ENCODE data around the gene ZNF462. TPM values are rescaled to one million over a fixed set of nuclear protein-coding genes. Genes with fewer than 3 reads are reported as not detected.
A peak's percentile ranks its signal among the peaks of the same experiment; 100 is the strongest.

The ZNF462 gene
- total RNA-seq, 4 donors from 2014 or later = 9.3 to 13.3 (median 11.4) TPM

DNA sequence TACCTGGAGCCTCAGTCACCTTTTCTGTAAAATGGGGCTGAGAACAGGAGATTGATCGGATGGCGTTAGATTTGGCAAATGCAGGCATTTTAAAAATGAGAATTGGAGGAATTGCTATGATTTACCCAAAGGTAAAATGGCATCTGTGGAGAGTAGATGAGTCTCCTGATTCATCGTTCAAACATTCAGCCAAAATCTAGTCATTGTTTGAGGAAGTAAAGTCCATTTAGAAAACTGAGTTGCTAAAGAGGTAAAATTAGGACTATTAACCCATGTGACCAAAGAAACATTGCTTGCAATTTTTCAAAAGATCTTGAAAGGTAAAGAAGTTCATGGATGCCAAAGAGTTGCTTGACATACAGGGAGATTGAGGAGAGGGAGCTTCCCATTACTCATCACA, 69.7 kb downstream of the ZNF462 start:
- ATAC-seq (no peak), DNase-seq (no peak)
- H3K9me3 ChIP-seq = no peaks in the 10 kb centered on the region
- in situ Hi-C loops (cut with MboI; ENCODE audit: low sequenced_read_pairs in 4 of 4) (no loop called here), intact Hi-C loops (cut with DNase I; ENCODE audit: low total_unique reads) (no loop called here)
- H3K4me3 ChIP-seq = no peak overlapping the region
- no peaks in the 10 kb centered on the region for H3K27me3 ChIP-seq
- TF ChIP-seq, protein P1, sequence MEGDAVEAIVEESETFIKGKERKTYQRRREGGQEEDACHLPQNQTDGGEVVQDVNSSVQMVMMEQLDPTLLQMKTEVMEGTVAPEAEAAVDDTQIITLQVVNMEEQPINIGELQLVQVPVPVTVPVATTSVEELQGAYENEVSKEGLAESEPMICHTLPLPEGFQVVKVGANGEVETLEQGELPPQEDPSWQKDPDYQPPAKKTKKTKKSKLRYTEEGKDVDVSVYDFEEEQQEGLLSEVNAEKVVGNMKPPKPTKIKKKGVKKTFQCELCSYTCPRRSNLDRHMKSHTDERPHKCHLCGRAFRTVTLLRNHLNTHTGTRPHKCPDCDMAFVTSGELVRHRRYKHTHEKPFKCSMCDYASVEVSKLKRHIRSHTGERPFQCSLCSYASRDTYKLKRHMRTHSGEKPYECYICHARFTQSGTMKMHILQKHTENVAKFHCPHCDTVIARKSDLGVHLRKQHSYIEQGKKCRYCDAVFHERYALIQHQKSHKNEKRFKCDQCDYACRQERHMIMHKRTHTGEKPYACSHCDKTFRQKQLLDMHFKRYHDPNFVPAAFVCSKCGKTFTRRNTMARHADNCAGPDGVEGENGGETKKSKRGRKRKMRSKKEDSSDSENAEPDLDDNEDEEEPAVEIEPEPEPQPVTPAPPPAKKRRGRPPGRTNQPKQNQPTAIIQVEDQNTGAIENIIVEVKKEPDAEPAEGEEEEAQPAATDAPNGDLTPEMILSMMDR (IDR thresholded peaks at IDR 0.05 in 4 of 5, conservative IDR thresholded peaks at IDR 0.05 in 1 of 5) = no peak
- TF ChIP-seq POLR2A (IDR thresholded peaks at IDR 0.05) = no peak
- H3K4me1 ChIP-seq = peaks cover 0 to 4% of the 10 kb centered on the region in 2 donors
- H3K27ac ChIP-seq = no peak overlapping the region
- H3K36me3 ChIP-seq = peaks cover 0 to 68% of the 10 kb centered on the region in 2 donors

DNA sequence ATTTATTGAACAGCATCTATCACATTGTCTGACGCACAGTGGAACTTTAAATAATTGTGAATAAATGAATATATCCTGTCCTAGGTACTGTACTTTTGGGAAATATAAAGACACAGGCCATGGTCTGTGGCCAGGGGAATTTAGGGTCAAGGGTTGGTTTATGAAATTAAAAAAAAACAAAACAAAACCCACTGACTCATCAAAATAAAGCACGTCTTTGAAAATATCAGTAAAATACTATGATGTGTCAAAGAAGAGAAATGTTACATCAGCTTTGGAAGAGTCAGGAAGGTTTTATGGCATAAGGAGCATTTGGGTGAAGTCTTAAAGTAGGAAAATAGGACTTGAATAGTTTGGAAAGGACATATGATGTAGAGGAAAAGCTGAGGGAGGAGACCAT, 70.5 kb downstream of the ZNF462 start:
- in situ Hi-C loops (cut with MboI; ENCODE audit: low sequenced_read_pairs in 4 of 4) (no loop called here), intact Hi-C loops (cut with DNase I; ENCODE audit: low total_unique reads) (no loop called here)
- Histone ChIP-seq H3K4me3 (no peak overlapping the region), H3K27ac (no peak overlapping the region), H3K27me3 (no peaks in the 10 kb centered on the region), H3K4me1 (peaks cover 0 to 4% of the 10 kb centered on the region in 2 donors), H3K9me3 (no peaks in the 10 kb centered on the region), H3K36me3 (peaks cover 0 to 60% of the 10 kb centered on the region in 2 donors)
- ATAC-seq (no peak), DNase-seq (no peak)
- no peak for TF ChIP-seq POLR2A (IDR thresholded peaks at IDR 0.05)
- TF ChIP-seq, protein P1 (IDR thresholded peaks at IDR 0.05 in 4 of 5, conservative IDR thresholded peaks at IDR 0.05 in 1 of 5) = no peak

DNA sequence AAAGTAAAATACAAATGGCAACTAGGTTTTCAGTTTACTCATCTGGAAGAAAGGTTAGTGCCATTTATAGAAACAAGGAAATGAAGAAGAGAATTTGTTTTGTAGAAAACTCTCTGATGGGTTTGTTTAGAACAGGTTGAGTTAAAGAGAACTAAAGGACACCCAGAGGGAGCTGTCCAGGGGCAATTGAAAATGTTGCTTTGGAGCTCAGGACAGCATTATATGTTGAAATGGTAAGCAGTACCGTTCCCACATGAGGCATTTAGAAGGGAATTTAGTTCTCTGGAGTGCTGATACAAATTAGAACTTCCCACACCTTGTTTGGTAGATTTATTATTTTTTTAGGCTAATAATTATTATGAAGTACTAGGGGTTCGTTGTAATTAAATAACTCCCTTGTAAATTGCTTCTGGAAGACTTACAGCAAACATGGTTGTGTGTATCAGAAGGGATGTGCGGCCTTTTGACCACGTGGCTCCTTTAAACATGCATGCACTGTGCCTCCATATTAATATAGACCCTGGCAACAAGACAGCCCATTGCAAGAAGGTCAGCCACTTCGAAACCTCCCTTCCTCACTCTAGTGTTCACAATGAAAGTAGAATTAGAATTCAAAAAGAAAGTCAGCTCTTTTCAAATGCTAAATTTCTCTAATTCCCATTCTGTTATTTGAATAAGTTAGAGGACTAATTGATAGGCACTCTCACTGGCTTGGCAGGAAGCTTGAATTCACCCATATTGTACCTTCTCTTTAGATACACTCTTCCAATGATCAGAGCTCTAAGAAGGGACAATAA, 71.7 kb downstream of the ZNF462 start:
- ATAC-seq = no peak
- Histone ChIP-seq H3K27ac (no peak overlapping the region), H3K4me1 (peaks cover 0 to 2% of the 10 kb centered on the region in 2 donors), H3K27me3 (no peaks in the 10 kb centered on the region), H3K4me3 (no peak overlapping the region), H3K36me3 (peaks cover 0 to 52% of the 10 kb centered on the region in 2 donors), H3K9me3 (no peaks in the 10 kb centered on the region)
- intact Hi-C loops (cut with DNase I; ENCODE audit: low total_unique reads) (no loop called here), in situ Hi-C loops (cut with MboI; ENCODE audit: low sequenced_read_pairs in 4 of 4) (no loop called here)
- DNase-seq = no peak
- TF ChIP-seq, protein P1 (IDR thresholded peaks at IDR 0.05 in 4 of 5, conservative IDR thresholded peaks at IDR 0.05 in 1 of 5) = no peak
- no peak for TF ChIP-seq POLR2A (IDR thresholded peaks at IDR 0.05)

DNA sequence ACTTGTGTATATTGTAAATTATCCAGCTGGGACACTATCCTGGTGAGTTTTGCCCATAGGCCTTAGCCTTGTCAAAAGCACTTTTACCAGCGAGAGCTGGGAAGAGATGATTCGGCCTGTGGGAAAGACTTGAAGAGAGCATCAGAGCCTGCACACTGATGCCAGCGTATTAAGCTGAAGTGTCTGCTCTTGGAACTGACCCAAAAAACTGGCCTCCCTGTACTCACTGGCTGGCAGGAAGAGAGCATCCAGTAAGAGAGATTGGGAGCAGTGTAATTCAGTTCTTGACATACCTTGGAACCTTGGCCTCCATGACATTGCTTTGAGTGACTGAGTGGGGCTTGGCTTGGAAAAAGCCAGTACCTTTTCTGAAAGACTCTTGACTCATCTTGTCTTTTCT, 73.7 kb downstream of the ZNF462 start:
- H3K4me3 ChIP-seq = no peak overlapping the region
- in situ Hi-C loops (cut with MboI; ENCODE audit: low sequenced_read_pairs in 4 of 4) = no loop called here
- no peak for DNase-seq
- H3K27ac ChIP-seq = no peak overlapping the region
- H3K4me1 ChIP-seq = no peaks in the 10 kb centered on the region
- intact Hi-C loops (cut with DNase I; ENCODE audit: low total_unique reads) = no loop called here
- TF ChIP-seq, protein P1 (IDR thresholded peaks at IDR 0.05 in 4 of 5, conservative IDR thresholded peaks at IDR 0.05 in 1 of 5) = no peak
- no peak for TF ChIP-seq POLR2A (IDR thresholded peaks at IDR 0.05)
- no peaks in the 10 kb centered on the region for H3K9me3 ChIP-seq
- peaks cover 0 to 57% of the 10 kb centered on the region in 2 donors for H3K36me3 ChIP-seq
- ATAC-seq = peak in 1 of 2 donors; percentile 14
- no peaks in the 10 kb centered on the region for H3K27me3 ChIP-seq

All from gastrocnemius medialis (tissue), 4 donors.